ENCODE results near the gene LAD1.
A peak's percentile ranks its signal among the peaks of the same experiment; 100 is the strongest.

Gene LAD1

GRCh38 chr1:201436393-201436792, 37.3 kb upstream of the LAD1 start:
- no peaks in the 10 kb centered on the region for H4K20me1 ChIP-seq (ENCODE audit: insufficient read depth, low read length, poor library complexity, severe bottlenecking)
- H3K36me3 ChIP-seq (ENCODE audit: insufficient read depth, low read length): no peaks in the 10 kb centered on the region
- H2AFZ ChIP-seq (ENCODE audit: low read length): peak overlapping the region; percentile 73
- peaks cover under 1% of the 10 kb centered on the region for H3K4me1 ChIP-seq (ENCODE audit: insufficient read depth, low read length, poor library complexity, severe bottlenecking)
- H3K9me3 ChIP-seq (ENCODE audit: insufficient read depth, low read depth, low read length): no peaks in the 10 kb centered on the region
- no peaks in the 10 kb centered on the region for H3K27me3 ChIP-seq (ENCODE audit: insufficient read depth, low read length, poor library complexity, severe bottlenecking)
- H3K4me2 ChIP-seq (ENCODE audit: low read depth, low read length, poor library complexity, severe bottlenecking): peak overlapping the region; percentile 48
- no peak overlapping the region for H3K4me3 ChIP-seq (ENCODE audit: low read length, poor library complexity, severe bottlenecking)
- H3F3A ChIP-seq (ENCODE audit: low read depth): no peaks in the 10 kb centered on the region
- TF ChIP-seq CTCF (conservative IDR thresholded peaks at IDR 0.05; ENCODE audit: low read length) (no peak), EZH2phosphoT487 (IDR thresholded peaks at IDR 0.05; ENCODE audit: borderline replicate concordance) (no peak)
- no peaks in the 10 kb centered on the region for H3K79me2 ChIP-seq (ENCODE audit: insufficient read depth, low read length)
- H3K9me2 ChIP-seq (replicated peaks; ENCODE audit: low read depth, low read length): no peaks in the 10 kb centered on the region
- no peak overlapping the region for H3K9ac ChIP-seq (ENCODE audit: low read depth, low read length, poor library complexity, severe bottlenecking)

GRCh38 chr1:201434266-201434665, 35.1 kb upstream of the LAD1 start:
- TF ChIP-seq CTCF (conservative IDR thresholded peaks at IDR 0.05; ENCODE audit: low read length) (no peak), EZH2phosphoT487 (IDR thresholded peaks at IDR 0.05; ENCODE audit: borderline replicate concordance) (no peak)
- Histone ChIP-seq H3K4me1 (ENCODE audit: insufficient read depth, low read length, poor library complexity, severe bottlenecking) (no peaks in the 10 kb centered on the region), H3K9me2 (replicated peaks; ENCODE audit: low read depth, low read length) (no peaks in the 10 kb centered on the region), H2AFZ (ENCODE audit: low read length) (no peak overlapping the region), H3K4me2 (ENCODE audit: low read depth, low read length, poor library complexity, severe bottlenecking) (no peak overlapping the region), H3K79me2 (ENCODE audit: insufficient read depth, low read length) (no peaks in the 10 kb centered on the region), H3F3A (ENCODE audit: low read depth) (no peaks in the 10 kb centered on the region), H3K9ac (ENCODE audit: low read depth, low read length, poor library complexity, severe bottlenecking) (no peak overlapping the region), H3K4me3 (ENCODE audit: low read length, poor library complexity, severe bottlenecking) (no peak overlapping the region), H3K27me3 (ENCODE audit: insufficient read depth, low read length, poor library complexity, severe bottlenecking) (no peaks in the 10 kb centered on the region), H3K36me3 (ENCODE audit: insufficient read depth, low read length) (no peaks in the 10 kb centered on the region), H3K9me3 (ENCODE audit: insufficient read depth, low read depth, low read length) (no peaks in the 10 kb centered on the region), H4K20me1 (ENCODE audit: insufficient read depth, low read length, poor library complexity, severe bottlenecking) (no peaks in the 10 kb centered on the region)

- H3K9ac ChIP-seq (ENCODE audit: low read depth, low read length, poor library complexity, severe bottlenecking): no peak overlapping the region
- H3K79me2 ChIP-seq (ENCODE audit: insufficient read depth, low read length): no peaks in the 10 kb centered on the region
- no peak overlapping the region for H2AFZ ChIP-seq (ENCODE audit: low read length)
- no peak overlapping the region for H3K4me2 ChIP-seq (ENCODE audit: low read depth, low read length, poor library complexity, severe bottlenecking)
- TF ChIP-seq EZH2phosphoT487 (IDR thresholded peaks at IDR 0.05; ENCODE audit: borderline replicate concordance) (no peak), CTCF (conservative IDR thresholded peaks at IDR 0.05; ENCODE audit: low read length) (no peak)
- no peak overlapping the region for H3K4me3 ChIP-seq (ENCODE audit: low read length, poor library complexity, severe bottlenecking)
- no peaks in the 10 kb centered on the region for H3K4me1 ChIP-seq (ENCODE audit: insufficient read depth, low read length, poor library complexity, severe bottlenecking)
- H3K36me3 ChIP-seq (ENCODE audit: insufficient read depth, low read length): no peaks in the 10 kb centered on the region
- H3K27me3 ChIP-seq (ENCODE audit: insufficient read depth, low read length, poor library complexity, severe bottlenecking): no peaks in the 10 kb centered on the region
- H4K20me1 ChIP-seq (ENCODE audit: insufficient read depth, low read length, poor library complexity, severe bottlenecking): no peaks in the 10 kb centered on the region
- H3K9me2 ChIP-seq (replicated peaks; ENCODE audit: low read depth, low read length): no peaks in the 10 kb centered on the region
- no peaks in the 10 kb centered on the region for H3K9me3 ChIP-seq (ENCODE audit: insufficient read depth, low read depth, low read length)
- H3F3A ChIP-seq (ENCODE audit: low read depth): no peaks in the 10 kb centered on the region
Measured at GRCh38 chr1:201433609-201434008, 34.5 kb upstream of the LAD1 start.
